ENCODE data around the gene S100PBP. TPM values are rescaled to one million over a fixed set of nuclear protein-coding genes. Genes with fewer than 3 reads are reported as not detected.

S100PBP gene
- total and polyA plus RNA-seq, 2 of the 4 experiments (the other 2 are of a cell fraction), result 13.9 to 20.3 TPM

DNA sequence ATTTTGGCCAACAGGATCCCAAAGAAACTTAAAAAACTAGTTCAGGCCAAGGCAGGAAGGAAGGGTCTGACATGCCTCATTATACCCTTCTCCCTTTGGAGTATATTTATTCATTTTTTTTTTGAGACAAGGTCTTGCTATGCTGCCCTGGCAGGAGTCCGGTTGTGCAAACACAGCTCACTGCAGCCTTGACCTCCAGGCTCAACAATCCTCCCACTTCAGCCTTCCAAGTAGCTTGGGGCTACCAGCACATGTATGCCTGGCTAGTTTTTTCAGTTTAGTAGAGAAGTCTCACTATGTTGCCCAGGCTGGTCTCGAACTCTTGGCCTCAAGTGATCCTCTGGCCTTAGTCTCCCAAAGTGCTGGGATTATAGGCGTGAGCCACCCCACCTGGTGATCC, 5.5 kb upstream of the S100PBP start:
- ATAC-seq (ENCODE audit: low read depth) (no peak), DNase-seq (no peak)
- Histone ChIP-seq H2BK15ac (ENCODE audit: low read depth, low read length) (no peak overlapping the region), H3K4ac (ENCODE audit: low read depth, low read length) (no peak overlapping the region), H3K4me1 (ENCODE audit: control insufficient read depth, insufficient read depth, low read length) (peaks cover 5% of the 10 kb centered on the region), H3K4me3 (ENCODE audit: insufficient read depth, low read depth, low read length) (no peak overlapping the region), H4K91ac (ENCODE audit: insufficient read depth, low read depth, low read length) (no peak overlapping the region), H3K14ac (replicated peaks; ENCODE audit: low read depth, low read length) (no peak overlapping the region), H3K56ac (ENCODE audit: extremely low read depth, insufficient read depth, low read length) (no peak overlapping the region), H4K20me1 (ENCODE audit: insufficient read depth, low read length) (peaks cover 58% of the 10 kb centered on the region), H4K5ac (ENCODE audit: low read depth, low read length) (no peak overlapping the region), H3K18ac (ENCODE audit: low read depth, low read length) (no peak overlapping the region), H3K36me3 (ENCODE audit: control insufficient read depth, insufficient read depth, low read length) (peaks cover 26% of the 10 kb centered on the region), H2BK5ac (ENCODE audit: low read depth, low read length, poor library complexity, severe bottlenecking) (no peak overlapping the region), H2BK20ac (ENCODE audit: low read depth, low read length) (no peak overlapping the region), H3K4me2 (ENCODE audit: low read depth, low read length) (no peak overlapping the region), H3K23ac (ENCODE audit: low read depth, low read length) (no peak overlapping the region), H3K27me3 (ENCODE audit: control insufficient read depth, insufficient read depth, low read length) (no peaks in the 10 kb centered on the region), H2AK9ac (replicated peaks; ENCODE audit: low read depth, low read length, poor library complexity) (no peak overlapping the region), H3K9ac (ENCODE audit: low read depth, low read length) (no peak overlapping the region), H3K27ac (ENCODE audit: insufficient read depth, low read length) (no peak overlapping the region), H3K79me1 (ENCODE audit: low read depth in 1 of 2, low read length in 2 of 2) (peaks cover 33 to 80% of the 10 kb centered on the region in 2 experiments), H3K9me1 (ENCODE audit: insufficient read depth, low read length) (peaks cover 9% of the 10 kb centered on the region), H2BK120ac (ENCODE audit: low read depth, low read length) (no peak overlapping the region), H2AFZ (replicated peaks; ENCODE audit: low read length, poor library complexity) (no peak overlapping the region), H2AK5ac (ENCODE audit: low read depth, low read length) (no peak overlapping the region), H4K8ac (ENCODE audit: low read depth in 2 of 2, low read length in 2 of 2) (no peak overlapping the region), H3K9me3 (ENCODE audit: control insufficient read depth, insufficient read depth, low read length) (no peaks in the 10 kb centered on the region)
- in situ Hi-C loops (cut with MboI; ENCODE audit: low sequenced_read_pairs), result no loop called here
- intact Hi-C loops (cut with micrococcal nuclease), result loop anchor here (2.0 kb wide), 1 partner anchor 13 kb away; no protein-coding TSS in a partner anchor
- POLR2A ChIA-PET (ENCODE audit: unreplicated experiment), result no interaction called here
- BruUV-seq (replicated peaks), result no TSS peak
- TF ChIP-seq, protein P1, sequence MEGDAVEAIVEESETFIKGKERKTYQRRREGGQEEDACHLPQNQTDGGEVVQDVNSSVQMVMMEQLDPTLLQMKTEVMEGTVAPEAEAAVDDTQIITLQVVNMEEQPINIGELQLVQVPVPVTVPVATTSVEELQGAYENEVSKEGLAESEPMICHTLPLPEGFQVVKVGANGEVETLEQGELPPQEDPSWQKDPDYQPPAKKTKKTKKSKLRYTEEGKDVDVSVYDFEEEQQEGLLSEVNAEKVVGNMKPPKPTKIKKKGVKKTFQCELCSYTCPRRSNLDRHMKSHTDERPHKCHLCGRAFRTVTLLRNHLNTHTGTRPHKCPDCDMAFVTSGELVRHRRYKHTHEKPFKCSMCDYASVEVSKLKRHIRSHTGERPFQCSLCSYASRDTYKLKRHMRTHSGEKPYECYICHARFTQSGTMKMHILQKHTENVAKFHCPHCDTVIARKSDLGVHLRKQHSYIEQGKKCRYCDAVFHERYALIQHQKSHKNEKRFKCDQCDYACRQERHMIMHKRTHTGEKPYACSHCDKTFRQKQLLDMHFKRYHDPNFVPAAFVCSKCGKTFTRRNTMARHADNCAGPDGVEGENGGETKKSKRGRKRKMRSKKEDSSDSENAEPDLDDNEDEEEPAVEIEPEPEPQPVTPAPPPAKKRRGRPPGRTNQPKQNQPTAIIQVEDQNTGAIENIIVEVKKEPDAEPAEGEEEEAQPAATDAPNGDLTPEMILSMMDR (conservative IDR thresholded peaks at IDR 0.05; ENCODE audit: low read depth, low read length), result no peak
- no peak for TF ChIP-seq RFX5 (IDR thresholded peaks at IDR 0.05; ENCODE audit: low read depth, low read length)
- TF ChIP-seq, protein P2, sequence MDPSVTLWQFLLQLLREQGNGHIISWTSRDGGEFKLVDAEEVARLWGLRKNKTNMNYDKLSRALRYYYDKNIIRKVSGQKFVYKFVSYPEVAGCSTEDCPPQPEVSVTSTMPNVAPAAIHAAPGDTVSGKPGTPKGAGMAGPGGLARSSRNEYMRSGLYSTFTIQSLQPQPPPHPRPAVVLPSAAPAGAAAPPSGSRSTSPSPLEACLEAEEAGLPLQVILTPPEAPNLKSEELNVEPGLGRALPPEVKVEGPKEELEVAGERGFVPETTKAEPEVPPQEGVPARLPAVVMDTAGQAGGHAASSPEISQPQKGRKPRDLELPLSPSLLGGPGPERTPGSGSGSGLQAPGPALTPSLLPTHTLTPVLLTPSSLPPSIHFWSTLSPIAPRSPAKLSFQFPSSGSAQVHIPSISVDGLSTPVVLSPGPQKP (IDR thresholded peaks at IDR 0.05; ENCODE audit: borderline replicate concordance, low read depth, low read length), result no peak
- TF ChIP-seq NFE2L2 (IDR thresholded peaks at IDR 0.05; ENCODE audit: low read depth, low read length), result no peak
- no peak for TF ChIP-seq SMC3 (IDR thresholded peaks at IDR 0.05; ENCODE audit: low read depth, low read length)
- dilution Hi-C loops (cut with HindIII; ENCODE audit: low sequenced_read_pairs, unreplicated experiment), result no loop called here
- CTCF ChIA-PET, result interaction anchor here (0.5 to 0.6 kb wide), 2 partner anchors 76 to 116 kb away, joined by 3 to 5 read pairs; no protein-coding TSS in a partner anchor
- no CpG with 5 or more reads among the region's 3 CpGs for WGBS, 2 experiments (ENCODE audit: extremely low coverage in 2 of 2, insufficient read length in 1 of 2)
